Heart left ventricle (tissue), 13 donors: ENCODE results near the gene ADTRP.

ENCODE experiments used
- CTCF ChIP-seq, 12 donors: fragments of 200-600 bp; sonication (generic) in 4 of 12; IDR thresholded peaks; one replicate each; pipeline versions ENCODE4 v1.5.0 to v1.8.0; 2018 to 2022; ENCODE audit warnings: antibody characterized with exemption in 12 of 12, mild to moderate bottlenecking in 5 of 12
- POLR2A ChIP-seq, 2 donors: fragments of 450-650 bp; IDR thresholded peaks; one replicate each; pipeline ENCODE4 v1.6.1; 2017; ENCODE audit warnings: antibody characterized with exemption in 2 of 2, mild to moderate bottlenecking in 2 of 2, moderate library complexity in 2 of 2
- donor health status: ischemic (EF 13 %, LVEDD 7.1; RV severe dilation, severe dysfunction).
- donor health status: DM: no; HTN: yes; CAD: no.
- donor health status: DM: no; HTN: no; CAD: no.
- donor health status: ischemic (EF 25% LVEDD 6.9; RV normal size, moderate dysfunction).
- donor health status: ischemic (EF 25% LVEDD 5.7; RV mildly dilated, moderate dysfunction).
- donor health status: ischemic (EF 35%, LVEDD 5.7; RV mildly dilated, moderate dysfunction).
- donor health status: nonischemic (EF 11% LVEDD 7.7; RV severe dilation, severe dysfunction).
- donor health status: DM: yes; HTN: yes; CAD: no.
- donor health status: PGD.
- donor health status: ischemic (EF 29% LVEDD 5.4; RV normal size, mild dysfunction).
- donor health status: nonischemic (EF 23%, LVEDD 6.1; RV moderate dilation, normal function).

GRCh38 chr6:11808054-11808453 lies 29.5 kb upstream of the ADTRP start:
- no peak for TF ChIP-seq CTCF (IDR thresholded peaks at IDR 0.05)
- TF ChIP-seq POLR2A (IDR thresholded peaks at IDR 0.05) = no peak
